ENCODE measurements around the gene DKKL1.
A peak's percentile ranks its signal among the peaks of the same experiment; 100 is the strongest.

The DKKL1 gene

GRCh38 chr19:49396738-49397505 lies 33.2 kb downstream of the DKKL1 start:
- DNase-seq (ENCODE audit: low read depth in 2 of 2) = no peak

GRCh38 chr19:49398001-49398615 lies 34.4 kb downstream of the DKKL1 start:
- DNase-seq (ENCODE audit: low read depth in 2 of 2) = no peak

GRCh38 chr19:49398931-49399330 lies 35.3 kb downstream of the DKKL1 start:
- no peak for DNase-seq (ENCODE audit: low read depth in 2 of 2)

- no peak for DNase-seq (ENCODE audit: low read depth in 2 of 2)
Observed at GRCh38 chr19:49400029-49400428, 36.4 kb downstream of the DKKL1 start.

GRCh38 chr19:49403404-49404187 lies 39.9 kb downstream of the DKKL1 start:
- DNase-seq (ENCODE audit: low read depth in 2 of 2) = no peak

- no peak for DNase-seq (ENCODE audit: low read depth in 2 of 2)
Observed at GRCh38 chr19:49407079-49407478, 43.4 kb downstream of the DKKL1 start.

GRCh38 chr19:49407482-49408015 lies 43.9 kb downstream of the DKKL1 start:
- no peak for DNase-seq (ENCODE audit: low read depth in 2 of 2)

- no peak for DNase-seq (ENCODE audit: low read depth in 2 of 2)
Observed at GRCh38 chr19:49408816-49409440, 45.3 kb downstream of the DKKL1 start.

GRCh38 chr19:49409441-49410029 lies 45.9 kb downstream of the DKKL1 start:
- no peak for DNase-seq (ENCODE audit: low read depth in 2 of 2)

GRCh38 chr19:49411681-49412326 lies 48.1 kb downstream of the DKKL1 start:
- DNase-seq (ENCODE audit: low read depth in 2 of 2) = no peak

- no peak for DNase-seq (ENCODE audit: low read depth in 2 of 2)
Observed at GRCh38 chr19:49413348-49413747, 49.7 kb downstream of the DKKL1 start.

- DNase-seq (ENCODE audit: low read depth in 2 of 2) = no peak
Observed at GRCh38 chr19:49414256-49414655, 50.6 kb downstream of the DKKL1 start.

GRCh38 chr19:49415102-49415809 lies 51.6 kb downstream of the DKKL1 start:
- DNase-seq (ENCODE audit: low read depth in 2 of 2) = no peak

- no peak for DNase-seq (ENCODE audit: low read depth in 2 of 2)
Observed at GRCh38 chr19:49415810-49416200, 52.1 kb downstream of the DKKL1 start.

GRCh38 chr19:49417088-49417487 lies 53.4 kb downstream of the DKKL1 start:
- DNase-seq (ENCODE audit: low read depth in 2 of 2) = no peak

- DNase-seq (ENCODE audit: low read depth in 2 of 2) = no peak
Observed at GRCh38 chr19:49418511-49418910, 54.8 kb downstream of the DKKL1 start.

GRCh38 chr19:49419173-49419572 lies 55.5 kb downstream of the DKKL1 start:
- DNase-seq (ENCODE audit: low read depth in 2 of 2) = no peak

GRCh38 chr19:49420227-49420626 lies 56.5 kb downstream of the DKKL1 start:
- DNase-seq (ENCODE audit: low read depth in 2 of 2) = no peak

GRCh38 chr19:49421039-49421877 lies 57.6 kb downstream of the DKKL1 start:
- peak in 1 of 2 donors; percentile 49 for DNase-seq (ENCODE audit: low read depth in 2 of 2)

- no peak for DNase-seq (ENCODE audit: low read depth in 2 of 2)
Observed at GRCh38 chr19:49421878-49422202, 58.2 kb downstream of the DKKL1 start.
